Measurements from ENCODE around the gene MAD1L1. TPM values are rescaled to one million over a fixed set of nuclear protein-coding genes. Genes with fewer than 3 reads are reported as not detected.
A peak's percentile ranks its signal among the peaks of the same experiment; 100 is the strongest.

Gene MAD1L1
- total and polyA plus RNA-seq, 2 of the 13 experiments (the other 11 are each of a cell fraction or from before 2014, with no cell fraction given) = 17.4 to 64.7 TPM

DNA sequence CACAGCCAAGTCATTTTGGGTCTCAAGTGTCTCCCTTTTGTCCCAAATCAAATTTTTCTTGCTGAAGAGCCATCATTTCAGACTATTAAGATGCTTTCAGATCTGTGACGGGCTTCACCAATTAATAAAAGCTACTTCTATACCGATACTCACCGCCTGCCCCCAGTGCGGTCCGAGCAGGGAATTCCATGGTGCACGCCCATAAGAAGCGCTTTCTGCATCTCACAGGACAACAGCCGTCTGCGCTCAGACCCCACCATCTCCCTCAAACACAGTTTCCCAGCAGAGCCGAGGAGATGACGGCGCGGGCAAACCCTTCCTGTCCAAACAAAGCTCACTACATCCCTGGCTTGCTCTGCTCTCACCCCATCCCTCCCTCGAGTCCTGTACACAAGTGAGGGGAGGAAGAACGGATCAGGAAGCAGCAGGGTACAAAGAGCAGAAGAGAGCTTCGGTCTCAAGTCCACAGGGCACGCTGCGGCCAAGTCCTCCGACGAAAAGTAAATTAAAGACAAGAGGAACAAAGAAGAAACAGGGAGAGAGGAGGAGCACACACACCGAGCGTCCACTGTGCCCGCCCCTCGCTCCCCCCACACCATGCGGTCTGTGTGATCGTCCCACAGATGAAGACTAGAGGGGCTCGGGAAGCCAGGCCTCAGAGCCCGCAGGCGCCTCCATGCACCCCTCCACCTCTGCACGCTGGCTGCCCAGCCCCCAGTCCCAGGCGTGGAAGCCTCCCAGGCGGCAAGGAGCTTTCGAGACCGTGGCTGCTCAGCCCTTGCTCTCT, 121.9 kb downstream of the MAD1L1 start (continued):
- TF ChIP-seq, protein P1, sequence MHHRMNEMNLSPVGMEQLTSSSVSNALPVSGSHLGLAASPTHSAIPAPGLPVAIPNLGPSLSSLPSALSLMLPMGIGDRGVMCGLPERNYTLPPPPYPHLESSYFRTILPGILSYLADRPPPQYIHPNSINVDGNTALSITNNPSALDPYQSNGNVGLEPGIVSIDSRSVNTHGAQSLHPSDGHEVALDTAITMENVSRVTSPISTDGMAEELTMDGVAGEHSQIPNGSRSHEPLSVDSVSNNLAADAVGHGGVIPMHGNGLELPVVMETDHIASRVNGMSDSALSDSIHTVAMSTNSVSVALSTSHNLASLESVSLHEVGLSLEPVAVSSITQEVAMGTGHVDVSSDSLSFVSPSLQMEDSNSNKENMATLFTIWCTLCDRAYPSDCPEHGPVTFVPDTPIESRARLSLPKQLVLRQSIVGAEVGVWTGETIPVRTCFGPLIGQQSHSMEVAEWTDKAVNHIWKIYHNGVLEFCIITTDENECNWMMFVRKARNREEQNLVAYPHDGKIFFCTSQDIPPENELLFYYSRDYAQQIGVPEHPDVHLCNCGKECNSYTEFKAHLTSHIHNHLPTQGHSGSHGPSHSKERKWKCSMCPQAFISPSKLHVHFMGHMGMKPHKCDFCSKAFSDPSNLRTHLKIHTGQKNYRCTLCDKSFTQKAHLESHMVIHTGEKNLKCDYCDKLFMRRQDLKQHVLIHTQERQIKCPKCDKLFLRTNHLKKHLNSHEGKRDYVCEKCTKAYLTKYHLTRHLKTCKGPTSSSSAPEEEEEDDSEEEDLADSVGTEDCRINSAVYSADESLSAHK (CRISPR knock-in tag; IDR thresholded peaks at IDR 0.05; ENCODE audit: borderline replicate concordance) = no peak
- no peak for TF ChIP-seq EZH2 (conservative IDR thresholded peaks at IDR 0.05; ENCODE audit: low read depth, low read length)
- TF ChIP-seq RORA (CRISPR knock-in tag; IDR thresholded peaks at IDR 0.05) = no peak
- TF ChIP-seq NFKB2 (CRISPR knock-in tag; IDR thresholded peaks at IDR 0.05; ENCODE audit: borderline replicate concordance) = peak; percentile 30; the same call in 1 of the 2 replicates
- TF ChIP-seq, protein P2, sequence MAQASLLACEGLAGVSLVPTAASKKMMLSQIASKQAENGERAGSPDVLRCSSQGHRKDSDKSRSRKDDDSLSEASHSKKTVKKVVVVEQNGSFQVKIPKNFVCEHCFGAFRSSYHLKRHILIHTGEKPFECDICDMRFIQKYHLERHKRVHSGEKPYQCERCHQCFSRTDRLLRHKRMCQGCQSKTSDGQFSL (CRISPR knock-in tag; IDR thresholded peaks at IDR 0.05) = peak; percentile 97
- TF ChIP-seq ZNF350 (CRISPR knock-in tag; IDR thresholded peaks at IDR 0.05; ENCODE audit: borderline replicate concordance, low read depth) = peak; percentile 27; the same call in 1 of the 2 replicates
- no peak for TF ChIP-seq ZNF841 (CRISPR knock-in tag; IDR thresholded peaks at IDR 0.05; ENCODE audit: borderline replicate concordance)
- no peak for TF ChIP-seq ZNF180 (CRISPR knock-in tag; IDR thresholded peaks at IDR 0.05; ENCODE audit: borderline replicate concordance, low read depth)
- TF ChIP-seq PPARG (CRISPR knock-in tag; conservative IDR thresholded peaks at IDR 0.05) = peak; percentile 48; the same call in 1 of the 2 replicates
- no peak for TF ChIP-seq GTF2F1 (IDR thresholded peaks at IDR 0.05; ENCODE audit: low read length)
- TF ChIP-seq, protein P3, sequence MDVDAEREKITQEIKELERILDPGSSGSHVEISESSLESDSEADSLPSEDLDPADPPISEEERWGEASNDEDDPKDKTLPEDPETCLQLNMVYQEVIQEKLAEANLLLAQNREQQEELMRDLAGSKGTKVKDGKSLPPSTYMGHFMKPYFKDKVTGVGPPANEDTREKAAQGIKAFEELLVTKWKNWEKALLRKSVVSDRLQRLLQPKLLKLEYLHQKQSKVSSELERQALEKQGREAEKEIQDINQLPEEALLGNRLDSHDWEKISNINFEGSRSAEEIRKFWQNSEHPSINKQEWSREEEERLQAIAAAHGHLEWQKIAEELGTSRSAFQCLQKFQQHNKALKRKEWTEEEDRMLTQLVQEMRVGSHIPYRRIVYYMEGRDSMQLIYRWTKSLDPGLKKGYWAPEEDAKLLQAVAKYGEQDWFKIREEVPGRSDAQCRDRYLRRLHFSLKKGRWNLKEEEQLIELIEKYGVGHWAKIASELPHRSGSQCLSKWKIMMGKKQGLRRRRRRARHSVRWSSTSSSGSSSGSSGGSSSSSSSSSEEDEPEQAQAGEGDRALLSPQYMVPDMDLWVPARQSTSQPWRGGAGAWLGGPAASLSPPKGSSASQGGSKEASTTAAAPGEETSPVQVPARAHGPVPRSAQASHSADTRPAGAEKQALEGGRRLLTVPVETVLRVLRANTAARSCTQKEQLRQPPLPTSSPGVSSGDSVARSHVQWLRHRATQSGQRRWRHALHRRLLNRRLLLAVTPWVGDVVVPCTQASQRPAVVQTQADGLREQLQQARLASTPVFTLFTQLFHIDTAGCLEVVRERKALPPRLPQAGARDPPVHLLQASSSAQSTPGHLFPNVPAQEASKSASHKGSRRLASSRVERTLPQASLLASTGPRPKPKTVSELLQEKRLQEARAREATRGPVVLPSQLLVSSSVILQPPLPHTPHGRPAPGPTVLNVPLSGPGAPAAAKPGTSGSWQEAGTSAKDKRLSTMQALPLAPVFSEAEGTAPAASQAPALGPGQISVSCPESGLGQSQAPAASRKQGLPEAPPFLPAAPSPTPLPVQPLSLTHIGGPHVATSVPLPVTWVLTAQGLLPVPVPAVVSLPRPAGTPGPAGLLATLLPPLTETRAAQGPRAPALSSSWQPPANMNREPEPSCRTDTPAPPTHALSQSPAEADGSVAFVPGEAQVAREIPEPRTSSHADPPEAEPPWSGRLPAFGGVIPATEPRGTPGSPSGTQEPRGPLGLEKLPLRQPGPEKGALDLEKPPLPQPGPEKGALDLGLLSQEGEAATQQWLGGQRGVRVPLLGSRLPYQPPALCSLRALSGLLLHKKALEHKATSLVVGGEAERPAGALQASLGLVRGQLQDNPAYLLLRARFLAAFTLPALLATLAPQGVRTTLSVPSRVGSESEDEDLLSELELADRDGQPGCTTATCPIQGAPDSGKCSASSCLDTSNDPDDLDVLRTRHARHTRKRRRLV (CRISPR knock-in tag; IDR thresholded peaks at IDR 0.05) = peak; percentile 50
- no peak for TF ChIP-seq RFX1 (IDR thresholded peaks at IDR 0.05)
- no peak for TF ChIP-seq ZEB1 (IDR thresholded peaks at IDR 0.05; ENCODE audit: insufficient replicate concordance, low read depth)
- TF ChIP-seq KDM5A (IDR thresholded peaks at IDR 0.05; ENCODE audit: borderline replicate concordance, low read length) = no peak
- TF ChIP-seq LCORL (IDR thresholded peaks at IDR 0.05) = no peak
- TF ChIP-seq LCORL (CRISPR knock-in tag; IDR thresholded peaks at IDR 0.05) = peak; percentile 87
- peak; percentile 54 for TF ChIP-seq SPEN (CRISPR knock-in tag; IDR thresholded peaks at IDR 0.05; ENCODE audit: low read depth)
- TF ChIP-seq, protein P4, sequence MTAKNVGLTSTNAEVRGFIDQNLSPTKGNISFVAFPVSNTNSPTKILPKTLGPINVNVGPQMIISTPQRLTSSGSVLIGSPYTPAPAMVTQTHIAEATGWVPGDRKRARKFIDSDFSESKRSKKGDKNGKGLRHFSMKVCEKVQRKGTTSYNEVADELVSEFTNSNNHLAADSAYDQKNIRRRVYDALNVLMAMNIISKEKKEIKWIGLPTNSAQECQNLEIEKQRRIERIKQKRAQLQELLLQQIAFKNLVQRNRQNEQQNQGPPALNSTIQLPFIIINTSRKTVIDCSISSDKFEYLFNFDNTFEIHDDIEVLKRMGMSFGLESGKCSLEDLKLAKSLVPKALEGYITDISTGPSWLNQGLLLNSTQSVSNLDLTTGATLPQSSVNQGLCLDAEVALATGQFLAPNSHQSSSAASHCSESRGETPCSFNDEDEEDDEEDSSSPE (CRISPR knock-in tag; IDR thresholded peaks at IDR 0.05) = peak; percentile 69; the same call in 1 of the 2 replicates
- TF ChIP-seq ZNF121 (CRISPR knock-in tag; IDR thresholded peaks at IDR 0.05) = peak; percentile 21; the same call in 1 of the 2 replicates

Data from HepG2 (cell line).